Activated B cell treated with CpG ODN at 0.5 μM for 24 hours (primary cell): ENCODE data around the gene TAP1. TPM values are rescaled to one million over a fixed set of nuclear protein-coding genes. Genes with fewer than 3 reads are reported as not detected.

ENCODE experiments used
- ATAC-seq: fragments of 200-7000 bp; cut with Tn5 transposase; one replicate; pipeline ENCODE4 v1.10.0; 2021; ENCODE audit warnings: low read depth, mild to moderate bottlenecking, moderate library complexity
- CTCF ChIA-PET: fragments of 350-600 bp; sonication (Branson Sonifier 250); formaldehyde crosslinking; loops from one replicate; lab custom pipeline; 2021; ENCODE audit warnings: antibody characterized with exemption; lab: Charles Lee
- POLR2A ChIA-PET: fragments of 350-600 bp; sonication (Branson Sonifier 250); formaldehyde crosslinking; loops from one replicate; lab custom pipeline; 2021; ENCODE audit warnings: antibody characterized with exemption; lab: Charles Lee
- DNase-seq: peaks from one replicate; pipeline ENCODE4 v3.0.0; 2022
- H3K27ac Mint-ChIP-seq: one replicate; pipeline ENCODE4 v1.8.0; 2020; ENCODE audit warnings: mixed read lengths
- H3K27me3 Mint-ChIP-seq: one replicate; pipeline ENCODE4 v1.8.0; 2021; ENCODE audit warnings: mixed read lengths
- H3K36me3 Mint-ChIP-seq: one replicate; pipeline ENCODE4 v1.8.0; 2021; ENCODE audit warnings: low read depth, mixed read lengths
- H3K4me1 Mint-ChIP-seq: one replicate; pipeline ENCODE4 v1.8.0; 2021; ENCODE audit warnings: mixed read lengths
- H3K4me3 Mint-ChIP-seq: one replicate; pipeline ENCODE4 v1.8.0; 2020; ENCODE audit warnings: mild to moderate bottlenecking, mixed read lengths
- H3K9me3 Mint-ChIP-seq: one replicate; pipeline ENCODE4 v1.8.0; 2020; ENCODE audit warnings: mixed read lengths
- intact Hi-C: fragments of 100-400 bp; cut with micrococcal nuclease; formaldehyde crosslinking; loops from one replicate; pipeline ENCODE4 v1.15.1; 2024
- total RNA-seq: library from RNA; stranded (reverse); gene quantifications from 2 replicates; pipeline ENCODE4 v1.2.3, GENCODE V29; 2022
- TF ChIP-seq, protein P1 (sequence below): fragments of 200-600 bp; IDR thresholded peaks from one replicate; pipeline ENCODE4 v1.8.0; 2022; ENCODE audit warnings: antibody characterized with exemption, mild to moderate bottlenecking

TAP1 gene
- total RNA-seq, 1 donor from 2014 or later: 151 TPM

DNA sequence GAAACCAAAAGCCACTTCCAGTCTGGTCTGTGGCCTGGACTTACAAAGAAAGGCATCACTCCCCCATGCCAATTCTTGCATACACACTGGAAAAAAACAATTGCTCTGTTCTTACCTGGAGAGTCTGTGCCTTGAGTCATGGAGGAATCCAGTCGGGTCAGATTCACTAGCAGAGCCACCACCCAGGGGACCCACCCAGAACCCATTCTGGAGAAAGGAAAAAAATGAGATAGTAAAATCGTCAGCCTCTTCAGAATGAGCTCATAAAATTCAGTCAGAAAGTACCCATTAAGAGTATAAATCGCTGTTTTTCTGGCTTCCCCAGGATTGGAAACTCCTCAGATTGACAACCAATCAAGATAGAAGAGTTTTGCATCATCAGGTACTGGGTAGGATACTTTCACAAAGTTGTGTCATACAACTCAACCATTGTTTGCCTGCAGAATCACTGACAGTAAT lies 36.7 kb downstream of the TAP1 start, which contains the start of gene HLA-DOB:
Gene HLA-DOB, minus strand, starts transcription at position 257 of the 459 bp plus-strand sequence. Its CDS starts 51 bp downstream, at position 206.
- H3K27me3 Mint-ChIP-seq: no peaks in the 10 kb centered on the region
- H3K9me3 Mint-ChIP-seq: no peaks in the 10 kb centered on the region
- TF ChIP-seq, protein P1, sequence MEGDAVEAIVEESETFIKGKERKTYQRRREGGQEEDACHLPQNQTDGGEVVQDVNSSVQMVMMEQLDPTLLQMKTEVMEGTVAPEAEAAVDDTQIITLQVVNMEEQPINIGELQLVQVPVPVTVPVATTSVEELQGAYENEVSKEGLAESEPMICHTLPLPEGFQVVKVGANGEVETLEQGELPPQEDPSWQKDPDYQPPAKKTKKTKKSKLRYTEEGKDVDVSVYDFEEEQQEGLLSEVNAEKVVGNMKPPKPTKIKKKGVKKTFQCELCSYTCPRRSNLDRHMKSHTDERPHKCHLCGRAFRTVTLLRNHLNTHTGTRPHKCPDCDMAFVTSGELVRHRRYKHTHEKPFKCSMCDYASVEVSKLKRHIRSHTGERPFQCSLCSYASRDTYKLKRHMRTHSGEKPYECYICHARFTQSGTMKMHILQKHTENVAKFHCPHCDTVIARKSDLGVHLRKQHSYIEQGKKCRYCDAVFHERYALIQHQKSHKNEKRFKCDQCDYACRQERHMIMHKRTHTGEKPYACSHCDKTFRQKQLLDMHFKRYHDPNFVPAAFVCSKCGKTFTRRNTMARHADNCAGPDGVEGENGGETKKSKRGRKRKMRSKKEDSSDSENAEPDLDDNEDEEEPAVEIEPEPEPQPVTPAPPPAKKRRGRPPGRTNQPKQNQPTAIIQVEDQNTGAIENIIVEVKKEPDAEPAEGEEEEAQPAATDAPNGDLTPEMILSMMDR: no peak
- CTCF ChIA-PET: interaction anchor here (0.6 to 1.0 kb wide), 3 partner anchors 22 to 52 kb away, joined by 3 to 9 read pairs (median 3); partner anchors contain the start of genes TAP1 and TAP2
- H3K36me3 Mint-ChIP-seq: peaks cover 45% of the 10 kb centered on the region
- POLR2A ChIA-PET: interaction anchor here (0.7 to 3.8 kb wide), 9 partner anchors 9 to 193 kb away, joined by 3 to 51 read pairs (median 4); partner anchors contain the start of genes BRD2, PSMB8, PSMB9 and TAP1
- peak within 1 kb of the TSS; percentile 99 for H3K4me3 Mint-ChIP-seq
- intact Hi-C loops: loop anchor here (1.0 kb wide), 2 partner anchors 22 to 38 kb away; partner anchors contain the start of genes PSMB9 and TAP2
- ATAC-seq (peak; percentile 73), DNase-seq (no peak)
- H3K27ac Mint-ChIP-seq: peak within 1 kb of the TSS; percentile 99
- H3K4me1 Mint-ChIP-seq: peaks cover 96% of the 10 kb centered on the region

DNA sequence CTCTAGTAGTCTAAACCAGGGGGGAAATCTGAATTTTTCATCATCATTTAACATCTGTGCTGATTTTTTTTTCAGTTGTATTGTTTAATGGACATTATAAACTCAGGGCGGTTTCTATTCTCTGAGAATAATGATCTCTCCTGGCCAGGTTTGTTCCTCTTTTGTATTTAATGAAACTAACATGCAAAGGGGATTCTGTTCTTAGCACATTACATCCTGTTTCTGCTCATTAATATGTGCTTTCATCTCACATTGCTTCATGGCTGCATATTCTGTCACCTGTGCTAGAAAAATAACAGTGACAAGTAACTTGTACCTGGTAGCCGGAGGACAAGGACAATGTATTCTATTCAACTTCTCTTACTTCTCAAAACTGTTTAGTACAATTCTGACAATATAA lies 37.5 kb downstream of the TAP1 start:
- TF ChIP-seq, protein P1: no peak
- intact Hi-C loops: loop anchor here (1.0 kb wide), 3 partner anchors 19 to 38 kb away; partner anchors contain the start of genes PSMB9 and TAP2
- ATAC-seq (peak; percentile 68), DNase-seq (no peak)
- H3K4me3 Mint-ChIP-seq: peak overlapping the region; percentile 99
- peaks cover 92% of the 10 kb centered on the region for H3K4me1 Mint-ChIP-seq
- POLR2A ChIA-PET: interaction anchor here (0.6 to 3.8 kb wide), 5 partner anchors 8 to 156 kb away, joined by 3 to 51 read pairs (median 3); partner anchors contain the start of genes PSMB9, TAP1 and TAP2
- peak overlapping the region; percentile 99 for H3K27ac Mint-ChIP-seq
- no peaks in the 10 kb centered on the region for H3K27me3 Mint-ChIP-seq
- CTCF ChIA-PET: interaction anchor here (0.8 kb wide), 1 partner anchor 19 kb away, joined by 3 read pairs; no protein-coding TSS in a partner anchor
- peaks cover 49% of the 10 kb centered on the region for H3K36me3 Mint-ChIP-seq
- no peaks in the 10 kb centered on the region for H3K9me3 Mint-ChIP-seq

DNA sequence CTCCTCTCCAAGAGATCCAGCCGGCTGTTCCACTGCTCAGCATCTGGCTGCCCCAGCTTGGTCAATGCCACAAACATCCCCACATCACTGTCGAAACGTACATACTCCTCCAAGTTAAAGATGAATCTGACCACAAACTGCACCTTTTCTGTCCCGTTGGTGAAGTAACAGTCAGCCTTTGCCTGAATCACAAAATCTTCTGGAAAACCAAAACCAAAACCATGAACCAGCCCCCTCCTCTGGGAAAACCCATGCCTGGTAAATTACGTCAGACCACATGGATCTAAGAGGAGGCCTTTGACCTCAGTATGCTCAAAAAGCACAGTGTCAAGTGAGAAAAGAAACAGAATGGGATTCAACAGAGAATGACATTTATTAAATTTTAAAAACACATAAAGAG lies 38.4 kb downstream of the TAP1 start:
- DNase-seq (no peak), ATAC-seq (no peak)
- TF ChIP-seq, protein P1: no peak
- ChIA-PET CTCF (interaction anchor here (0.9 to 2.2 kb wide), 3 partner anchors 18 to 38 kb away, joined by 3 to 6 read pairs (median 5); partner anchors contain the start of genes PSMB9, TAP1 and TAP2), POLR2A (interaction anchor here (0.6 to 3.8 kb wide), 12 partner anchors 8 to 354 kb away, joined by 3 to 51 read pairs (median 3); partner anchors contain the start of genes PSMB9, TAP1 and TAP2)
- intact Hi-C loops: loop anchor here (1.0 kb wide), 1 partner anchor 18 kb away; no protein-coding TSS in a partner anchor
- Mint-ChIP-seq H3K27ac (peak overlapping the region; percentile 99), H3K4me3 (peak overlapping the region; percentile 99), H3K4me1 (peaks cover 89% of the 10 kb centered on the region), H3K9me3 (no peaks in the 10 kb centered on the region), H3K27me3 (no peaks in the 10 kb centered on the region), H3K36me3 (peaks cover 56% of the 10 kb centered on the region)

DNA sequence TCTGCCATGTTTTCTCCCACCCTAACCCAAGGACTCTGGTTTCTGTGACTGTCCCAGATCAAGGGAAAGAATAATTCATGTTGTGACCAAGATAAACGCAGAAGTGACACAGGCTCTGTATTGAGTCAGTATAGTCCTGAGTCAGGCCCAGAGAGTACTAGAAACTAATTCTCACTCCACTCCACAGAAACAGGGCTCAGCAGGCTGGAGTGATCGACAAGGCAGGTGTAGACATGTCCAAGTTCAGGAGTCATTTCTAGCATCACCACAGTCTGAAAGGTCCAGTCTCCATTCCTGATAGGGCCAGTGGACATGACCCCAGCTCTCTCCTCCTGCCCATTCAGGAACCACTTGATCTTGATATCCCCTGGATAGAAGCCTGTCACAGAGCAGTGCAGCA lies 39.4 kb downstream of the TAP1 start:
- H3K27ac Mint-ChIP-seq: peak overlapping the region; percentile 99
- peaks cover 66% of the 10 kb centered on the region for H3K36me3 Mint-ChIP-seq
- TF ChIP-seq, protein P1: no peak
- H3K4me1 Mint-ChIP-seq: peaks cover 83% of the 10 kb centered on the region
- H3K9me3 Mint-ChIP-seq: no peaks in the 10 kb centered on the region
- H3K27me3 Mint-ChIP-seq: no peaks in the 10 kb centered on the region
- no peak for ATAC-seq
- H3K4me3 Mint-ChIP-seq: peak overlapping the region; percentile 99
- intact Hi-C loops: no loop called here
- DNase-seq: no peak
- ChIA-PET POLR2A (interaction anchor here (0.7 to 3.8 kb wide), 9 partner anchors 13 to 154 kb away, joined by 3 to 51 read pairs (median 4); partner anchors contain the start of genes PSMB9, TAP1 and TAP2), CTCF (interaction anchor here (0.9 to 2.4 kb wide), 5 partner anchors 17 to 39 kb away, joined by 3 to 11 read pairs (median 4); partner anchors contain the start of genes PSMB9, TAP1 and TAP2)

DNA sequence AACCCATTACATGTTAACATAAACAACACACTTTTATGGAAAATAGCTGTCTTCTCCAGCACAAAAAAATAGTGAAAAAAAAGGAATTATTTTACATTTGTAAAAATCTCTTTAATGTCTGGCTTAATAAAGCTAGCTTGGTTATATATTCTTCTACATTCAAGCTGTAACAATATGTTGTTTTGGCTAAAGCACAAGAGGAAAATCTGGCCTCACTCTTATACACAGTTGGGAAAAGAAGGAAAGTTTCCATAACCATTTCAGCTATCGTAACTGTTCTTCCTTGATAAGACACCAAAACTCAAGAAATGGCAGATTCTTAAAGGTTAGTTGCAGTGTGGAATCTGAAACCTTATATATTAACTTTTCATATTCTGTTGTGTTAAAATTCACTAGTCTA lies 44.3 kb downstream of the TAP1 start:
- H3K4me1 Mint-ChIP-seq: peaks cover 50% of the 10 kb centered on the region
- intact Hi-C loops: no loop called here

More for the DNA sequence above, 44.3 kb downstream of the TAP1 start:
- Mint-ChIP-seq H3K9me3 (peaks cover 2% of the 10 kb centered on the region), H3K27me3 (no peaks in the 10 kb centered on the region), H3K36me3 (peaks cover 65% of the 10 kb centered on the region), H3K4me3 (no peak overlapping the region), H3K27ac (peak overlapping the region; percentile 30)
- ChIA-PET POLR2A (interaction anchor here (0.9 to 3.5 kb wide), 4 partner anchors 11 to 142 kb away, joined by 3 to 8 read pairs (median 4); partner anchors contain the start of gene HLA-DQB1), CTCF (interaction anchor here (1.3 to 1.4 kb wide), 2 partner anchors 23 to 59 kb away, joined by 4 to 6 read pairs; no protein-coding TSS in a partner anchor)
- TF ChIP-seq, protein P1: no peak
- DNase-seq (no peak), ATAC-seq (no peak)
